GM18861 (cell line): Measurements from ENCODE around the gene SPATS2.

Experiments
- ATAC-seq: cut with Tn5 transposase; IDR thresholded peaks from one replicate; pipeline ENCODE4 v1.9.1; 2021; ENCODE audit not compliant: unreplicated experiment

SPATS2 gene

GRCh38 chr12:49567611-49568441 lies 200.6 kb downstream of the SPATS2 start, which contains the start of gene MCRS1:
Gene MCRS1, minus strand, starts transcription at chr12:49568142. Its CDS starts 1,411 bp downstream, at chr12:49566731.
- ATAC-seq = peak; percentile 63

GRCh38 chr12:49568442-49569162 lies 201.3 kb downstream of the SPATS2 start:
- ATAC-seq = no peak
